Activated naive CD4-positive, alpha-beta T cell treated with anti-CD3 and anti-CD28 coated beads for 36 hours (primary cell): ENCODE measurements around the gene SULT4A1. TPM values are rescaled to one million over a fixed set of nuclear protein-coding genes. Genes with fewer than 3 reads are reported as not detected.

Source experiments
- CTCF ChIA-PET: fragments of 350-600 bp; sonication (Branson Sonifier 250); formaldehyde crosslinking; loops from one replicate; lab custom pipeline; 2021; ENCODE audit warnings: antibody characterized with exemption; lab: Charles Lee
- DNase-seq: peaks from one replicate; pipeline ENCODE4 v3.0.0-alpha.2; 2020
- H3K27ac Mint-ChIP-seq: one replicate; pipeline ENCODE4 v1.8.0; 2021; ENCODE audit warnings: mild to moderate bottlenecking, mixed read lengths
- H3K27me3 Mint-ChIP-seq: one replicate; pipeline ENCODE4 v1.8.0; 2021; ENCODE audit warnings: low read depth, mixed read lengths
- H3K36me3 Mint-ChIP-seq: one replicate; pipeline ENCODE4 v1.8.0; 2021; ENCODE audit warnings: low read depth, mixed read lengths
- H3K4me1 Mint-ChIP-seq: one replicate; pipeline ENCODE4 v1.8.0; 2021; ENCODE audit warnings: low read depth, mixed read lengths
- H3K4me3 Mint-ChIP-seq: one replicate; pipeline ENCODE4 v1.8.0; 2021; ENCODE audit warnings: mild to moderate bottlenecking, moderate library complexity, mixed read lengths
- H3K9me3 Mint-ChIP-seq: one replicate; pipeline ENCODE4 v1.8.0; 2021; ENCODE audit warnings: mixed read lengths
- intact Hi-C: fragments of 100-400 bp; cut with micrococcal nuclease; formaldehyde crosslinking; loops from one replicate; pipeline ENCODE4 v1.15.1; 2023
- total RNA-seq, 2 experiments: library from RNA; stranded (reverse); gene quantifications; one replicate each; pipeline ENCODE4 v1.2.3, GENCODE V29; 2021

The SULT4A1 gene
- total RNA-seq, 2 experiments from 2014 or later = not detected

DNA sequence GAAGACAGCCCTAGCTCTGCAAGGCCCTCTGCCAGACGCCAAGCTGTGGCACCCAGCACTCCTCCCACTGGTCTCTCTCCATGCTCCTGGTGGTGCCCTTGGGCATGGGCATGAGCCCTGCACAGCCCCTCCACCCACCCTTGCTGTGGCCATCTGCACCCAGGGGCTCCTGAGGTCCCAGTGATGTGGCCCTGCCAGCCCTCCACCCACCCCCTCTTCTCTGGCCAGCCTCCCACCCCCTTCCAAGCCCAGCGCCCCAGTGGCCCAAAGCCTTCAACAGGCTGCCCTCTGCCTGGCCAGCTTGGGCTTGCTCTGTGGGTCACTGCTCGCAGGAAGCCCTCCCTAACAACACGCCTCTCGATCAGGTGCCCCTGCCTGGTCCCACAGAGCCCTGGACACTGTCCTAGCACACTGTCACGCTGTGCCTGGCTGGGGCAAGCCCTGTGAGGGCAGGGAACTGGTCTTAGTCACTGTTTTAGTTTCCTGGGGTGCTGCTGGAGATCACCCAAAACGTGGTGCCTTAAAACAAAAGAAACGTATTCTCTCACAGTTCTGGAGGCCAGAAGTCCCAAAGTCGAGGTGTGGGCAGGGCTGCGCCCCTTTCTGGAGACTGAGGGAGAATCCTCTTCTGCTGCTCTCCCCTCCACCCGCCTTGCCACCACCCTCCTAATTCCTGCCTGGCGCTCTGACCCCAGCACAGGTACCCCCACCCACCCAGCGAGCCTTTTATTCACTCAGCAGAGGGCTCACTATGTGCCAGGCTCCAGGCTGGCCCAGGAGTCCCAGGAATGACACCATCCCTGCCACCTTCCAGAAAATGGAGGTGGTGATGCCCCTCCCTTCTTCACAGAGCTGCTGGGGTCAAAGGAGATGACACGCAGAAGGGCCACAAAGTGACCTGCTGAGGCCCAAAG lies 14.7 kb downstream of the SULT4A1 start:
- H3K27ac Mint-ChIP-seq = no peak overlapping the region

DNA sequence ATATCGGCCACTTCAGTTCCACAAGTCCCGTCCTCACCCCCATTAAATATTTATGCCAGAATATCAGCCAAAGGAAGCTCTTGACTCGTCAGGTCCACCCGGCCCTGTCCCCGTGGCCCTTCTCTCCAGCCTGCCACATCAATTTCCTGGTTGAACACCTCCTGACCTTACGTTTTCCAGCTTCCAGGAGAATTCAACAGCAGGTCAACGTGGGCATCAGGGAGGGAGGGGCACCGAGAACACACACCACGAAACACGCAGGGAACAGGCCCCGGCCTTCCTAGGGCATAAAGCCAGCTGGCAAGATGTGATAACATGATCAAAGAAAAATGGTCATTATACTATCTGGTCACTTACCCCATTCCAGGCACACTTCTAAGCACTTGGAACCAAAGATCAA lies 15.3 kb downstream of the SULT4A1 start:
- DNase-seq = no peak
- H3K27ac Mint-ChIP-seq = no peak overlapping the region
- H3K4me3 Mint-ChIP-seq = no peak overlapping the region
- no peaks in the 10 kb centered on the region for H3K4me1 Mint-ChIP-seq
- H3K36me3 Mint-ChIP-seq = no peaks in the 10 kb centered on the region
- H3K27me3 Mint-ChIP-seq = peaks cover 19% of the 10 kb centered on the region
- CTCF ChIA-PET = no interaction called here
- intact Hi-C loops = no loop called here
- no peaks in the 10 kb centered on the region for H3K9me3 Mint-ChIP-seq

More for the DNA sequence above, 14.7 kb downstream of the SULT4A1 start:
- no peaks in the 10 kb centered on the region for H3K4me1 Mint-ChIP-seq
- no peaks in the 10 kb centered on the region for H3K9me3 Mint-ChIP-seq
- H3K27me3 Mint-ChIP-seq = peaks cover 19% of the 10 kb centered on the region
- intact Hi-C loops = no loop called here
- no peak overlapping the region for H3K4me3 Mint-ChIP-seq
- CTCF ChIA-PET = no interaction called here
- H3K36me3 Mint-ChIP-seq = no peaks in the 10 kb centered on the region
- no peak for DNase-seq

DNA sequence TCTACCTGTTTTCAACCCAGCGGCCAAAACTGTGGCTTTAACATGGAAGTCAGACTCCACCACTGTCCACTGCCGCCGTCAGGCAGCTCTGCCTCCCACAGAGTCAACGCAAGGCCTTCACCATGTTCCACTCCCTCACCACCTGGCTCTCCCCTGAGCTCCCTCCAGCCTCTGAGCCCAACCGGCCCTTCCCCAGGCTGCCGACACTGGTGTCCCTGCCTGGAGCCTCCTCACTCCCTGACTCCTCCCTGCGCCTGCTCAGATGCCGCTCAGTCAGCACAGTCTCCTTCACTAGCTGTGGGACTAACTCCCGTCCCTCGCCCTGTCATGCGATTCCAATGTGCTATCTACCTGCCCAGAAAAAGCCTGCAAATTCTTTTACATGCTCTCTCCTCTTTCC lies 16.3 kb downstream of the SULT4A1 start:
- CTCF ChIA-PET = no interaction called here
- DNase-seq = no peak
- no peaks in the 10 kb centered on the region for H3K36me3 Mint-ChIP-seq
- no peak overlapping the region for H3K27ac Mint-ChIP-seq
- no peaks in the 10 kb centered on the region for H3K4me1 Mint-ChIP-seq
- intact Hi-C loops = no loop called here
- H3K4me3 Mint-ChIP-seq = no peak overlapping the region
- peaks cover 13% of the 10 kb centered on the region for H3K27me3 Mint-ChIP-seq
- no peaks in the 10 kb centered on the region for H3K9me3 Mint-ChIP-seq

DNA sequence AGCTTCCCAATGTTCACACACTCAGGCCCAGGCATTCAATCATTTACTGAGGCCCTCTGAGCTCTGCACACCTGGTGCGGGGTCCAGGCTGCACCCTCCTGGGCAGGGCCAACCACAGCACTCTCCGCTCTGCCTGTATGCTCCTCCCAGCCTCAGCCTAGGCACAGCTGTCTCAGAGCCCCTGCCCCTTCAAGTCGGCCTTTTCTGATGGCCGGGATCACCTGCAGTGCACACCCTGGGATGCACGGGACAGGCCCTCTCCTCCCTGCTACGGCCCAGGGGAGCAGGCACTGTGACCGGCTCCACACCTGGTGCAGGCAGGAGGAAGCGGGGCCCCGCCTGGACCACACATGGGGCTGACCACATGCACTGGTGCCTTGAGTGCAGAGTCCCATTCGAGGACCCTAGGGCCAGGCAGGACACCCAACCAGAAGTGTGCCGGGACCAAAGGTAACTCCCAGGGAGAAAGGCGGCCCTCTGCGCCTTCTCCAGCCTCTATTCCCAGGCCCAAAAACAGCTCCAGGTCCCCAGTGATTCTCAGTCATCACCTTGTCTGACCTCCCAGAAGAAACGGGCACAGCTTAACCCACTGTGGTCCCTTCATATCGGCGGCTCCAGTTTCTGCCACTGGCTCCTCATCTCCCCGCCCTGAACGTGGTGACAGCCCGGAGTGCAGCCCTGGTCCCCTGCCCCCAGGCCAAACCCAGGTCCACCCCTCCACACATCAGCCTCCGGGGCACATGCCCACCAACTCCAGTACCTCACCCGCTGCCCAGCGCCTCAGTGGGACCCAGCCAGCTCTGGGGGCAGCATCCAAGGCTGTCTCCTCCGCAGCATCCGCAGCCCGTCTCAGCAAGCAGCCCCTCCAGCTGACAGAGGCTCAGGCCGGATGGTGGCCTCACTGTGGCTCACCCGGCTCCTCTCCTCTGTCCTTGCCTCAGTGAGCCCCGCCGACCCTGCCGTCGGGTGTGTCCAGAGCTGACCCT lies 17.5 kb downstream of the SULT4A1 start:
- no peak overlapping the region for H3K4me3 Mint-ChIP-seq
- no peak overlapping the region for H3K27ac Mint-ChIP-seq
- no peak for DNase-seq
- intact Hi-C loops = no loop called here
- no peaks in the 10 kb centered on the region for H3K9me3 Mint-ChIP-seq
- H3K27me3 Mint-ChIP-seq = peaks cover 9% of the 10 kb centered on the region
- H3K4me1 Mint-ChIP-seq = no peaks in the 10 kb centered on the region
- H3K36me3 Mint-ChIP-seq = no peaks in the 10 kb centered on the region
- CTCF ChIA-PET = no interaction called here

DNA sequence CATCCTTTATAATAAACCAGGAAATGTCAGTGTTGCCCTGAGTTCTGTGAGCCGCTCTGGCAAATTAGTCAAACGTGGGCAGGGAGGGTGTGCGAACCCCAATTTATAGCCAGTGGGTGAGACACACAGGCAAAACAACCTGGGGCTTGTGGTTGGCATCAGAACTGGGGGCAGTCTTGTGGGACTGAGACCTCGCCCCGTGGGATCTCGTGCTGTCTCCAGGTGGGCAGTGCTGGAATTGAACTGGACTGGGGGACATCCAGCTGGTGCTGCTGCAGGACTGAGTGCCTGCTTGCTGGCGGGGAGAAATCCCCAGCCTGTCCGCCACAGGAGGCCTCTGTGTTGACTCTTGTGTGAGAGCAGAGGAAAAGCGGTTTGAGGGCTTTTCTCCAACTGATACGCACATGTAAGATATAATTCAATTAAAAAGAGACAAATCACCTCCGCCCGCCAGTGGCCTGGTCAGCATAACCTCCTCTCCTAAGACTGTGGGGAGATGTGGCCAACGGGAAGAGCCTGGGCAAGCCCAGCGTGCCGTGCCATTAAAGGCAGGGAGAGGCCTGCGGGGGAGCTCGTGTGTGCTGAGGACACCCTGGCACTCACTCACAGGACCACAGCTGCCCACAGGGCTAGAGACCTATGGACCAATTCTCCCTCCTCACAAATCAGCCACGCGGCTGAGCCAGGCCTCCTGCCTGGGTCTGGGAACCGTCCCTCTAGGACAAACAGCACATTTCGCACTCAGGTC lies 18.4 kb downstream of the SULT4A1 start:
- CTCF ChIA-PET = no interaction called here
- no peaks in the 10 kb centered on the region for H3K9me3 Mint-ChIP-seq
- peaks cover 4% of the 10 kb centered on the region for H3K27me3 Mint-ChIP-seq
- H3K4me1 Mint-ChIP-seq = no peaks in the 10 kb centered on the region
- no peaks in the 10 kb centered on the region for H3K36me3 Mint-ChIP-seq
- no peak for DNase-seq
- no peak overlapping the region for H3K4me3 Mint-ChIP-seq
- H3K27ac Mint-ChIP-seq = no peak overlapping the region
- intact Hi-C loops = no loop called here

DNA sequence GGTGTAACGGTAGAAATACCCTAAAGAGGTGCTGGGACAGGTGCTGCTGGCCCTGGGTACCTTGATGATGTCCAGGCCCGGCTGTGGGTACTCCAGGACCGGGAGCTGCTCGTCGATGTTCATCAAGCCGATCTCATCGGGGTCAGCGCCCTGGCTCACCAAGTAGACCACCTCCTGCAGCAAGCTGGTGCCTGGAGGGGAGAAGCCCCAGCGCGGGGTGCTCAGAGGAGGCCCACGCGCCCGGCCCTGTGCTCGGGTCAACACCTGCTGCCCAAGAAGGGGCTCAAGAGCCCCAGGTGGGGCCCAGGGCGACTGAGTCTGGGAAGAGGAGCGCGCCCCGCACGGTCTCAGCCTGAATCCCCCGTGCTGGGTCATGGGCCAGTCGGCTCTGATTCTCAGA lies 20.6 kb downstream of the SULT4A1 start:
- no peak for DNase-seq
- Mint-ChIP-seq H3K36me3 (no peaks in the 10 kb centered on the region), H3K4me3 (no peak overlapping the region), H3K27me3 (peaks cover 4% of the 10 kb centered on the region), H3K4me1 (no peaks in the 10 kb centered on the region), H3K9me3 (no peaks in the 10 kb centered on the region), H3K27ac (no peak overlapping the region)
- CTCF ChIA-PET = no interaction called here
- intact Hi-C loops = no loop called here

DNA sequence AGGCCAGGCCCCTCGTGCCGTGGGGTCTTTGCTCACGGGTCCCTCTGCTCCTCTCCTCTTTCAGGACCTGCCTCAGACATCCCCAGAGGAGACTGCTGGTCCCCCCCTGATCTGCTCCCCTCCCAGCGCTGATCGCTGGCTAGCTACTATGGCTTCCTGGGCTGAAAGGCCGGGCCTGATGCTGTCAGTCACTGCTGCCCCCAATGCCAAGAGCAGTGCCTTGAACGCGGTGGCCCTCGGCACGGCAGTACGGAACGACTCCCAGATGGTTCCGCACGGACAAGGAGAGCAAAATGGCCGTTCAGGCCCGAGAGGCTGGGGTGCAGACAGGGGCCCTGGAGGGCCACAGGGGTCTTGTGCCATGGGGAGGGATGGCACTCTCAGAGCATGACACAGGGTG lies 21.5 kb downstream of the SULT4A1 start:
- Mint-ChIP-seq H3K4me3 (no peak overlapping the region), H3K9me3 (no peaks in the 10 kb centered on the region), H3K27ac (no peak overlapping the region), H3K4me1 (no peaks in the 10 kb centered on the region), H3K27me3 (peaks cover under 1% of the 10 kb centered on the region), H3K36me3 (no peaks in the 10 kb centered on the region)
- no peak for DNase-seq
- CTCF ChIA-PET = no interaction called here
- intact Hi-C loops = no loop called here

DNA sequence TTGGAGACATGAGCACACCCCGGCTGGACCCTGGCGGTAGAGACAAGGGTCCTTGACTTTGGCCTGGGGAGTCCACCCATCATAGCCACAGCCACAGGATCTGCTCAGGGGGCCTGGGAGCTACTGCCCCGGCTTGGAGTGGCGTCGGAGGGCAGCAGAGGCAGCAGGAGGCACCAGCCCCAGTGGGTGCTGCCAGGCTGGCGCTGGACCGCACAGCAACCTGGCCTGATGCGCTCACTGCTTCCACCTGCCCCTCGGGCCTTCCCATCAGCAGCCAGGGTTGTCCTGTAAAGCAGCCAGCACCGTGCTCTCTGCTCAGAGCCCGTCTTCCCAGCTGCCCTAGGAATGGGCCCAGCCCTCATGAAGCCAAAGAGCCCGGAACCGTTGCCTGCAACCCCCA lies 21.9 kb downstream of the SULT4A1 start:
- Mint-ChIP-seq H3K9me3 (no peaks in the 10 kb centered on the region), H3K36me3 (no peaks in the 10 kb centered on the region), H3K4me3 (no peak overlapping the region), H3K27ac (no peak overlapping the region), H3K4me1 (no peaks in the 10 kb centered on the region), H3K27me3 (peaks cover 4% of the 10 kb centered on the region)
- intact Hi-C loops = no loop called here
- no peak for DNase-seq
- CTCF ChIA-PET = no interaction called here

DNA sequence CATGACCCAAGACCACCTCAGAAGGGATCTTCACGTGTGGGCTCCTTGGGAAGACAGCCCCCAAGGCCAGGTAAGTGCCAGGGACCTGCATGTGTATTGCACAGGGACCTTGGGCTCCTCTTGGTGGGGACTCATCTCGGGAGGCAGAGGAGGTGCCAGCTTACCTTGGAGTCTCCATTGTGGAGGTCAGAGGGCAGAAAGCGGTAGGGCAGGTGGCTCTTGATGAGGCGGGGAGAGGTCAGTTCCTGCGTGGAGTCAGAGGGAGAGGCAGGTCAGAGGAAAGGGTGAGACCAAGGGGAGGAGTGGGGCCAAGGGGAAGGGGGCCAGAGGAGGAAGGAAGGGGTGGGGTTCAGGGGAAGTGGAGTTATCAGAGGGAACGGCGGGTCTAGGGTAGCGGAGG lies 22.5 kb downstream of the SULT4A1 start:
- H3K27me3 Mint-ChIP-seq = peaks cover 9% of the 10 kb centered on the region
- intact Hi-C loops = no loop called here
- H3K4me3 Mint-ChIP-seq = no peak overlapping the region
- no peaks in the 10 kb centered on the region for H3K4me1 Mint-ChIP-seq
- H3K9me3 Mint-ChIP-seq = no peaks in the 10 kb centered on the region
- H3K27ac Mint-ChIP-seq = no peak overlapping the region
- H3K36me3 Mint-ChIP-seq = no peaks in the 10 kb centered on the region
- CTCF ChIA-PET = no interaction called here
- DNase-seq = no peak

DNA sequence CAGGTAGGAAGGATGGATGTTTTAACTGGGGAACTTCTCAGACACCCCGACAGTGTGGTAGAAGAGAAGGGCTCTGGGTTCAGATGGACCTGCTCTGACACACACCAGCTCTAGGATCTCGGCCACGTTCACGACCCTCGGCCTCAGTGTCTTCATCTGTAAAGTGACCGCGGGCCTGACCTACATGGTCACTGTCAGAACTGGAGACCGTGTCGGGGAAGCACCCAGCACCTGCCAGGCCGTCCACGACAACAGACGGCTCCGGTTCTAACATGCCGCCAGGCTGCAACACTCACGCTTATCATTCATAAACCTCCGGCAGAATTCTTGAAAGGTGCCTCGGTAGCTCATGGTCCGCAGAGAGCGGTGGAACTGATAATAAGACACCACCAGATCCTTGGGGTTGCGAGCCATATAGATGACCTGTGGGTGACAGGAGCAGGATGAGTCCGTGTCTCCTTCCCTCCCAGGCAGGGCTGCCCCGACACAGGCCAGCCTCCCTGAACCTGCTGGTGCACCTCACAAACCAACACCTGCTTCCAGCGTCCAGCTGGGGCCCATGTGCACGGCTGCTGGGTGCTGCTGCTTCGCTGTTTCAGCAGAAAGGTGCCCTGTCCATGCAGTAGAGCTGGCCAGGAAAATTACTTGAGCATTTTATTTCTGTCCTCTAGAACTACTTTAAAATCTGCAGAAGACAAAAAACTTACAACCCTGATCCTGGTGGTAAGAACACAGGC lies 23.6 kb downstream of the SULT4A1 start:
- H3K27me3 Mint-ChIP-seq = peaks cover 9% of the 10 kb centered on the region
- no peak overlapping the region for H3K4me3 Mint-ChIP-seq
- H3K36me3 Mint-ChIP-seq = no peaks in the 10 kb centered on the region
- H3K9me3 Mint-ChIP-seq = no peaks in the 10 kb centered on the region
- H3K4me1 Mint-ChIP-seq = no peaks in the 10 kb centered on the region
- CTCF ChIA-PET = interaction anchor here (1.0 kb wide), 1 partner anchor 11 kb away, joined by 3 read pairs; no protein-coding TSS in a partner anchor
- no peak for DNase-seq
- no peak overlapping the region for H3K27ac Mint-ChIP-seq
- intact Hi-C loops = no loop called here

DNA sequence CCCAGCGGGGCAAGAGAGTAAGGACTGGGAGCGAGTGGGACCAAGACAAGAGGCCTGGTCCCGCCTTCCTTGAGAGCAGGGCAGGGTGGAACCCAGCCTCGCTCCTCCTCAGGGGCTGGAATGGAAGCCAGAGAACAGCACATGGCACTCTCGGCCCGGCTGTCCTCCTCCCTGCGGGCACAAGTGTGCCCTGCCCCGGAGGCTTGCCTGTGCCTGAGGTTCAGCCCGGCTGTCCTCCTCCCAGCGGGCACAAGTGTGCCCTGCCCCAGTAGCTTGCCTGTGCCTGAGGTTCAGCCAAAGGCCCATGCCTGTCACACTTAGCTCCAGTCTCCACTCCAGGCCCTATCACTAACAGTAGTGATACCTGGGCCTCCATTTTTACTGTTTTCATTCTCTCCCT lies 24.2 kb downstream of the SULT4A1 start:
- no peaks in the 10 kb centered on the region for H3K36me3 Mint-ChIP-seq
- no peaks in the 10 kb centered on the region for H3K4me1 Mint-ChIP-seq
- no peak overlapping the region for H3K27ac Mint-ChIP-seq
- peaks cover 9% of the 10 kb centered on the region for H3K27me3 Mint-ChIP-seq
- H3K4me3 Mint-ChIP-seq = no peak overlapping the region
- CTCF ChIA-PET = interaction anchor here (1.0 kb wide), 1 partner anchor 11 kb away, joined by 3 read pairs; no protein-coding TSS in a partner anchor
- intact Hi-C loops = no loop called here
- no peak for DNase-seq
- no peaks in the 10 kb centered on the region for H3K9me3 Mint-ChIP-seq
